HEK293 (cell line): ENCODE measurements around the gene SAMD11.

Experiments
- GLI2 ChIP-seq: fragments of 450-650 bp; formaldehyde crosslinking; IDR thresholded peaks from 2 replicates; pipeline ENCODE4; 2017; ENCODE audit warnings: missing biosample characterization, missing genetic modification characterization, low read depth, borderline replicate concordance
- KLF16 ChIP-seq: fragments of 450-650 bp; formaldehyde crosslinking; IDR thresholded peaks from 2 replicates; pipeline ENCODE4 v1.5.1; 2017; ENCODE audit warnings: missing biosample characterization, missing genetic modification characterization
- OSR2 ChIP-seq: fragments of 450-650 bp; formaldehyde crosslinking; IDR thresholded peaks from 2 replicates; pipeline ENCODE4 v1.5.1; 2016; ENCODE audit warnings: missing biosample characterization, missing genetic modification characterization
- ZBTB7A ChIP-seq: fragments of 450-650 bp; formaldehyde crosslinking; IDR thresholded peaks from 2 replicates; pipeline ENCODE4 v1.5.1; 2016; ENCODE audit warnings: low read depth, missing biosample characterization, missing genetic modification characterization
- ZFP37 ChIP-seq: fragments of 450-650 bp; formaldehyde crosslinking; IDR thresholded peaks from 2 replicates; pipeline ENCODE4 v1.5.1; 2016; ENCODE audit warnings: missing biosample characterization, missing genetic modification characterization
- ZNF19 ChIP-seq: fragments of 450-650 bp; formaldehyde crosslinking; IDR thresholded peaks from 2 replicates; pipeline ENCODE4; 2016; ENCODE audit warnings: missing biosample characterization, missing genetic modification characterization, low read depth
- ZNF202 ChIP-seq: fragments of 450-650 bp; formaldehyde crosslinking; IDR thresholded peaks from 2 replicates; pipeline ENCODE4 v1.5.1; 2016; ENCODE audit warnings: missing biosample characterization, missing genetic modification characterization, borderline replicate concordance
- ZNF221 ChIP-seq: fragments of 450-650 bp; formaldehyde crosslinking; IDR thresholded peaks from 2 replicates; pipeline ENCODE4 v1.5.1; 2017; ENCODE audit warnings: missing biosample characterization, missing genetic modification characterization, borderline replicate concordance
- ZNF223 ChIP-seq: fragments of 450-650 bp; formaldehyde crosslinking; IDR thresholded peaks from 2 replicates; pipeline ENCODE4 v1.5.1; 2016; ENCODE audit warnings: missing biosample characterization, missing genetic modification characterization
- ZNF391 ChIP-seq: fragments of 450-650 bp; formaldehyde crosslinking; IDR thresholded peaks from 2 replicates; pipeline ENCODE4 v1.5.1; 2016; ENCODE audit warnings: low read depth, missing biosample characterization, missing genetic modification characterization, borderline replicate concordance
- ZNF501 ChIP-seq: fragments of 450-650 bp; formaldehyde crosslinking; IDR thresholded peaks from 2 replicates; pipeline ENCODE4 v1.5.1; 2016; ENCODE audit warnings: missing biosample characterization, missing genetic modification characterization
- ZNF514 ChIP-seq: fragments of 450-650 bp; formaldehyde crosslinking; IDR thresholded peaks from 2 replicates; pipeline ENCODE4 v1.5.1; 2016; ENCODE audit warnings: missing biosample characterization, missing genetic modification characterization
- ZNF560 ChIP-seq: fragments of 450-650 bp; formaldehyde crosslinking; IDR thresholded peaks from 2 replicates; pipeline ENCODE4 v1.5.1; 2017; ENCODE audit warnings: missing biosample characterization, missing genetic modification characterization, borderline replicate concordance
- ZNF585B ChIP-seq: fragments of 450-650 bp; formaldehyde crosslinking; IDR thresholded peaks from 2 replicates; pipeline ENCODE4 v1.5.1; 2016; ENCODE audit warnings: missing biosample characterization, missing genetic modification characterization
- ZNF677 ChIP-seq: fragments of 450-650 bp; IDR thresholded peaks from 2 replicates; pipeline ENCODE4 v1.5.0; 2018; ENCODE audit warnings: missing biosample characterization, mild to moderate bottlenecking, missing genetic modification characterization, moderate library complexity
- ZNF701 ChIP-seq: fragments of 450-650 bp; formaldehyde crosslinking; IDR thresholded peaks from 2 replicates; pipeline ENCODE4 v1.5.1; 2016; ENCODE audit warnings: missing biosample characterization, missing genetic modification characterization
- ZNF791 ChIP-seq: fragments of 450-650 bp; formaldehyde crosslinking; IDR thresholded peaks from 2 replicates; pipeline ENCODE4 v1.5.1; 2016; ENCODE audit warnings: missing biosample characterization, missing genetic modification characterization
- ZNF792 ChIP-seq: fragments of 450-650 bp; formaldehyde crosslinking; IDR thresholded peaks from 2 replicates; pipeline ENCODE4 v1.5.1; 2016; ENCODE audit warnings: missing biosample characterization, missing genetic modification characterization
- ZSCAN16 ChIP-seq: fragments of 450-650 bp; formaldehyde crosslinking; IDR thresholded peaks from 2 replicates; pipeline ENCODE4 v1.5.1; 2016; ENCODE audit warnings: missing biosample characterization, missing genetic modification characterization
- ZSCAN30 ChIP-seq: fragments of 450-650 bp; IDR thresholded peaks from 2 replicates; pipeline ENCODE4 v1.5.1; 2018; ENCODE audit warnings: missing biosample characterization, mild to moderate bottlenecking, missing genetic modification characterization, moderate library complexity
- ZXDB ChIP-seq: fragments of 450-650 bp; formaldehyde crosslinking; IDR thresholded peaks from 2 replicates; pipeline ENCODE4 v1.5.1; 2016; ENCODE audit warnings: missing biosample characterization, missing genetic modification characterization
- TF ChIP-seq, protein P1 (sequence below): fragments of 450-650 bp; formaldehyde crosslinking; IDR thresholded peaks from 2 replicates; pipeline ENCODE4 v1.5.0; 2017; ENCODE audit warnings: missing biosample characterization, missing genetic modification characterization, borderline replicate concordance
- TF ChIP-seq, protein P2 (sequence below): fragments of 450-650 bp; formaldehyde crosslinking; IDR thresholded peaks from 2 replicates; pipeline ENCODE4 v1.5.1; 2017; ENCODE audit warnings: missing biosample characterization, missing genetic modification characterization
- TF ChIP-seq, protein P3 (sequence below): fragments of 450-650 bp; formaldehyde crosslinking; IDR thresholded peaks from 2 replicates; pipeline ENCODE4 v1.5.1; 2016; ENCODE audit warnings: missing biosample characterization, missing genetic modification characterization
- TF ChIP-seq, protein P4 (sequence below): fragments of 450-650 bp; formaldehyde crosslinking; IDR thresholded peaks from 2 replicates; pipeline ENCODE4 v1.5.1; 2017; ENCODE audit warnings: missing biosample characterization, missing genetic modification characterization
- TF ChIP-seq, protein P5 (sequence below): fragments of 450-650 bp; formaldehyde crosslinking; IDR thresholded peaks from 2 replicates; pipeline ENCODE4 v1.5.1; 2016; ENCODE audit warnings: missing biosample characterization, missing genetic modification characterization
- TF ChIP-seq, protein P6 (sequence below): fragments of 450-650 bp; formaldehyde crosslinking; IDR thresholded peaks from 2 replicates; pipeline ENCODE4 v1.5.1; 2017; ENCODE audit warnings: missing biosample characterization, mild to moderate bottlenecking, missing genetic modification characterization, moderate library complexity

SAMD11 gene

DNA sequence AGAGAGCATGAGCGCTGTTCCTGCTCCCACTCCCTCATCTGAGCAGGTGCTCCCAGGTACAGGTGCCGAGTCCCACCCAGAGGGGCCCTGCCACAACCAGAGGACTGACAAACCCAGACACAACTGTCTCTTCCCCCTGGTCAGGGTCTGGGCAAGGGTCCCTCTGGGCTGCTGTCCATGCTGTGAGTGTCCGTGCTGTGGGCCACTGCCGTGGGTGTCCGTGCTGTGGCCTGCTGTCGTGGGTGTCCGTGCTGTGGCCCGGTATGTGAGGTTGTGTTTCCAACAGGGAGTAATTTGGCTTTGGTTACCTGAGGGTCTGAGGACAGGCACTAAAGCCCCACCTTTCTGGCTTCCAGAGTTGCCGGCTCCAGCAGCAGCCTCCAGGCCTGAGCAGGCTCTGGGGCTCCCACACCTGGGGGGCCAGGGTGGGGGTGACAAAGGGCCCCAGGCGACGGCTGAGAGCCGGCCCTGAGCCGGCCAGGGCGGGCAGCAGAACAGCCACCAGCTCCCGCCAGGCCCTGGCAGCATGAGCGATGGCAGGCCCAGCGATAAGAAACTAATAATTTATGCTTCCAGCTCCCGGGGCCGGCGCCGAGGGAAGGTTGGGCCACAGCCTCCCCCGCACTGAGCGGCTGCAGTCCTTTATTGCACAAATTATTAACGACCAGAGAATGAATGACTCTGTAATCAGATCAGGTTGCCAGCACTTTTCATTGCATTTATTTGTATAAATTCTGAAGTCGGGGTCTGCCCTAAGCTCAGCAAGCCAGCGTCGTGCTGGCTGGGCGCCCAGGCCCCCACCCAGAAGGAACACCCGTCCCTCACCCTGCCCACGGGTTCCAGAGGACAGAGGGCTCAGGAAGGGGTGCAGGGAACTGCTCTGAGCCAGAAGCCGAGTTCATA lies 7.3 kb upstream of the SAMD11 start (continued):
- TF ChIP-seq, protein P1, sequence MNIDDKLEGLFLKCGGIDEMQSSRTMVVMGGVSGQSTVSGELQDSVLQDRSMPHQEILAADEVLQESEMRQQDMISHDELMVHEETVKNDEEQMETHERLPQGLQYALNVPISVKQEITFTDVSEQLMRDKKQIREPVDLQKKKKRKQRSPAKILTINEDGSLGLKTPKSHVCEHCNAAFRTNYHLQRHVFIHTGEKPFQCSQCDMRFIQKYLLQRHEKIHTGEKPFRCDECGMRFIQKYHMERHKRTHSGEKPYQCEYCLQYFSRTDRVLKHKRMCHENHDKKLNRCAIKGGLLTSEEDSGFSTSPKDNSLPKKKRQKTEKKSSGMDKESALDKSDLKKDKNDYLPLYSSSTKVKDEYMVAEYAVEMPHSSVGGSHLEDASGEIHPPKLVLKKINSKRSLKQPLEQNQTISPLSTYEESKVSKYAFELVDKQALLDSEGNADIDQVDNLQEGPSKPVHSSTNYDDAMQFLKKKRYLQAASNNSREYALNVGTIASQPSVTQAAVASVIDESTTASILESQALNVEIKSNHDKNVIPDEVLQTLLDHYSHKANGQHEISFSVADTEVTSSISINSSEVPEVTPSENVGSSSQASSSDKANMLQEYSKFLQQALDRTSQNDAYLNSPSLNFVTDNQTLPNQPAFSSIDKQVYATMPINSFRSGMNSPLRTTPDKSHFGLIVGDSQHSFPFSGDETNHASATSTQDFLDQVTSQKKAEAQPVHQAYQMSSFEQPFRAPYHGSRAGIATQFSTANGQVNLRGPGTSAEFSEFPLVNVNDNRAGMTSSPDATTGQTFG (tag by site-specific recombination) = no peak
- TF ChIP-seq ZNF677 (tag by site-specific recombination) (no peak), ZNF585B (no peak), OSR2 (tag by site-specific recombination) (peak; percentile 86), ZNF501 (tag by site-specific recombination) (no peak), ZNF560 (no peak), ZNF202 (no peak), ZNF791 (tag by site-specific recombination) (no peak), ZNF391 (tag by site-specific recombination) (no peak), ZSCAN16 (no peak), ZBTB7A (tag by site-specific recombination) (no peak), ZSCAN30 (peak; percentile 2; the same call in 1 of the 2 replicates), ZNF223 (tag by site-specific recombination) (no peak), ZNF792 (no peak), KLF16 (tag by site-specific recombination) (no peak), ZNF514 (tag by site-specific recombination) (no peak), ZFP37 (tag by site-specific recombination) (no peak), ZNF19 (tag by site-specific recombination) (no peak), GLI2 (tag by site-specific recombination) (0 out of 2 replicates have a peak, but pooled peaks have one; percentile 26), ZNF221 (tag by site-specific recombination) (no peak), ZXDB (tag by site-specific recombination) (peak; percentile 77), ZNF701 (tag by site-specific recombination) (no peak)
- TF ChIP-seq, protein P2, sequence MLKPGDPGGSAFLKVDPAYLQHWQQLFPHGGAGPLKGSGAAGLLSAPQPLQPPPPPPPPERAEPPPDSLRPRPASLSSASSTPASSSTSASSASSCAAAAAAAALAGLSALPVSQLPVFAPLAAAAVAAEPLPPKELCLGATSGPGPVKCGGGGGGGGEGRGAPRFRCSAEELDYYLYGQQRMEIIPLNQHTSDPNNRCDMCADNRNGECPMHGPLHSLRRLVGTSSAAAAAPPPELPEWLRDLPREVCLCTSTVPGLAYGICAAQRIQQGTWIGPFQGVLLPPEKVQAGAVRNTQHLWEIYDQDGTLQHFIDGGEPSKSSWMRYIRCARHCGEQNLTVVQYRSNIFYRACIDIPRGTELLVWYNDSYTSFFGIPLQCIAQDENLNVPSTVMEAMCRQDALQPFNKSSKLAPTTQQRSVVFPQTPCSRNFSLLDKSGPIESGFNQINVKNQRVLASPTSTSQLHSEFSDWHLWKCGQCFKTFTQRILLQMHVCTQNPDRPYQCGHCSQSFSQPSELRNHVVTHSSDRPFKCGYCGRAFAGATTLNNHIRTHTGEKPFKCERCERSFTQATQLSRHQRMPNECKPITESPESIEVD (tag by site-specific recombination) = peak; percentile 82; the same call in 1 of the 2 replicates
- TF ChIP-seq, protein P3, sequence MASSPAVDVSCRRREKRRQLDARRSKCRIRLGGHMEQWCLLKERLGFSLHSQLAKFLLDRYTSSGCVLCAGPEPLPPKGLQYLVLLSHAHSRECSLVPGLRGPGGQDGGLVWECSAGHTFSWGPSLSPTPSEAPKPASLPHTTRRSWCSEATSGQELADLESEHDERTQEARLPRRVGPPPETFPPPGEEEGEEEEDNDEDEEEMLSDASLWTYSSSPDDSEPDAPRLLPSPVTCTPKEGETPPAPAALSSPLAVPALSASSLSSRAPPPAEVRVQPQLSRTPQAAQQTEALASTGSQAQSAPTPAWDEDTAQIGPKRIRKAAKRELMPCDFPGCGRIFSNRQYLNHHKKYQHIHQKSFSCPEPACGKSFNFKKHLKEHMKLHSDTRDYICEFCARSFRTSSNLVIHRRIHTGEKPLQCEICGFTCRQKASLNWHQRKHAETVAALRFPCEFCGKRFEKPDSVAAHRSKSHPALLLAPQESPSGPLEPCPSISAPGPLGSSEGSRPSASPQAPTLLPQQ (tag by site-specific recombination) = 0 out of 2 replicates have a peak, but pooled peaks have one; percentile 53
- TF ChIP-seq, protein P4, sequence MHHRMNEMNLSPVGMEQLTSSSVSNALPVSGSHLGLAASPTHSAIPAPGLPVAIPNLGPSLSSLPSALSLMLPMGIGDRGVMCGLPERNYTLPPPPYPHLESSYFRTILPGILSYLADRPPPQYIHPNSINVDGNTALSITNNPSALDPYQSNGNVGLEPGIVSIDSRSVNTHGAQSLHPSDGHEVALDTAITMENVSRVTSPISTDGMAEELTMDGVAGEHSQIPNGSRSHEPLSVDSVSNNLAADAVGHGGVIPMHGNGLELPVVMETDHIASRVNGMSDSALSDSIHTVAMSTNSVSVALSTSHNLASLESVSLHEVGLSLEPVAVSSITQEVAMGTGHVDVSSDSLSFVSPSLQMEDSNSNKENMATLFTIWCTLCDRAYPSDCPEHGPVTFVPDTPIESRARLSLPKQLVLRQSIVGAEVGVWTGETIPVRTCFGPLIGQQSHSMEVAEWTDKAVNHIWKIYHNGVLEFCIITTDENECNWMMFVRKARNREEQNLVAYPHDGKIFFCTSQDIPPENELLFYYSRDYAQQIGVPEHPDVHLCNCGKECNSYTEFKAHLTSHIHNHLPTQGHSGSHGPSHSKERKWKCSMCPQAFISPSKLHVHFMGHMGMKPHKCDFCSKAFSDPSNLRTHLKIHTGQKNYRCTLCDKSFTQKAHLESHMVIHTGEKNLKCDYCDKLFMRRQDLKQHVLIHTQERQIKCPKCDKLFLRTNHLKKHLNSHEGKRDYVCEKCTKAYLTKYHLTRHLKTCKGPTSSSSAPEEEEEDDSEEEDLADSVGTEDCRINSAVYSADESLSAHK (tag by site-specific recombination) = peak; percentile 47; the same call in 1 of the 2 replicates
- TF ChIP-seq, protein P5, sequence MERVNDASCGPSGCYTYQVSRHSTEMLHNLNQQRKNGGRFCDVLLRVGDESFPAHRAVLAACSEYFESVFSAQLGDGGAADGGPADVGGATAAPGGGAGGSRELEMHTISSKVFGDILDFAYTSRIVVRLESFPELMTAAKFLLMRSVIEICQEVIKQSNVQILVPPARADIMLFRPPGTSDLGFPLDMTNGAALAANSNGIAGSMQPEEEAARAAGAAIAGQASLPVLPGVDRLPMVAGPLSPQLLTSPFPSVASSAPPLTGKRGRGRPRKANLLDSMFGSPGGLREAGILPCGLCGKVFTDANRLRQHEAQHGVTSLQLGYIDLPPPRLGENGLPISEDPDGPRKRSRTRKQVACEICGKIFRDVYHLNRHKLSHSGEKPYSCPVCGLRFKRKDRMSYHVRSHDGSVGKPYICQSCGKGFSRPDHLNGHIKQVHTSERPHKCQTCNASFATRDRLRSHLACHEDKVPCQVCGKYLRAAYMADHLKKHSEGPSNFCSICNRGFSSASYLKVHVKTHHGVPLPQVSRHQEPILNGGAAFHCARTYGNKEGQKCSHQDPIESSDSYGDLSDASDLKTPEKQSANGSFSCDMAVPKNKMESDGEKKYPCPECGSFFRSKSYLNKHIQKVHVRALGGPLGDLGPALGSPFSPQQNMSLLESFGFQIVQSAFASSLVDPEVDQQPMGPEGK = peak; percentile 84
- TF ChIP-seq, protein P6, sequence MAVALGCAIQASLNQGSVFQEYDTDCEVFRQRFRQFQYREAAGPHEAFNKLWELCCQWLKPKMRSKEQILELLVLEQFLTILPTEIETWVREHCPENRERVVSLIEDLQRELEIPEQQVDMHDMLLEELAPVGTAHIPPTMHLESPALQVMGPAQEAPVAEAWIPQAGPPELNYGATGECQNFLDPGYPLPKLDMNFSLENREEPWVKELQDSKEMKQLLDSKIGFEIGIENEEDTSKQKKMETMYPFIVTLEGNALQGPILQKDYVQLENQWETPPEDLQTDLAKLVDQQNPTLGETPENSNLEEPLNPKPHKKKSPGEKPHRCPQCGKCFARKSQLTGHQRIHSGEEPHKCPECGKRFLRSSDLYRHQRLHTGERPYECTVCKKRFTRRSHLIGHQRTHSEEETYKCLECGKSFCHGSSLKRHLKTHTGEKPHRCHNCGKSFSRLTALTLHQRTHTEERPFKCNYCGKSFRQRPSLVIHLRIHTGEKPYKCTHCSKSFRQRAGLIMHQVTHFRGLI (tag by site-specific recombination) = peak; percentile 76; the same call in 1 of the 2 replicates
